Measurements from ENCODE around the gene NR4A2.

GRCh38 chr2:156323754-156324153 lies 8.8 kb downstream of the NR4A2 start:
- TF ChIP-seq EP300 (IDR thresholded peaks at IDR 0.05; ENCODE audit: borderline replicate concordance) (no peak), MAX (IDR thresholded peaks at IDR 0.05) (no peak), REST (IDR thresholded peaks at IDR 0.05; ENCODE audit: low read depth) (no peak), CREB1 (IDR thresholded peaks at IDR 0.05; ENCODE audit: low read depth) (no peak), TAF1 (IDR thresholded peaks at IDR 0.05; ENCODE audit: low read depth) (no peak), YY1 (IDR thresholded peaks at IDR 0.05; ENCODE audit: low read depth) (no peak), CEBPB (IDR thresholded peaks at IDR 0.05) (no peak), RAD21 (IDR thresholded peaks at IDR 0.05; ENCODE audit: low read depth) (no peak)

Data from Ishikawa (cell line).